CD4-positive, alpha-beta T cell (primary cell): ENCODE results near the gene MSX2. TPM values are rescaled to one million over a fixed set of nuclear protein-coding genes. Genes with fewer than 3 reads are reported as not detected.
"Not testable (repeated sequence)": the region's sequence is repeated elsewhere in the genome, so short reads cannot be mapped to it uniquely, and the experiment has no call there.

ENCODE experiments used
- ATAC-seq: fragments of 200-7000 bp; cut with Tn5 transposase; one replicate; pipeline ENCODE4 v1.10.0; 2022; ENCODE audit warnings: mild to moderate bottlenecking; ENCODE audit not compliant: poor library complexity
- CTCF ChIA-PET: fragments of 350-600 bp; sonication (Branson Sonifier 250); formaldehyde crosslinking; loops from one replicate; lab custom pipeline; 2021; ENCODE audit warnings: antibody characterized with exemption, inconsistent platforms; lab: Charles Lee
- POLR2A ChIA-PET: fragments of 350-600 bp; sonication (Branson Sonifier 250); formaldehyde crosslinking; loops from one replicate; lab custom pipeline; 2021; ENCODE audit warnings: antibody characterized with exemption, inconsistent platforms; lab: Charles Lee
- DNase-seq, 14 experiments: peaks; one replicate each; pipeline ENCODE4 v3.0.0-alpha.2; 2013 to 2020; ENCODE audit warnings: mixed read lengths in 2 of 14
- H3K27ac ChIP-seq, 2 donors: one replicate each; pipeline versions ENCODE4 v1.5.1 to v1.7.0; 2013; ENCODE audit warnings: low read length in 2 of 2, low read depth in 1 of 2, mild to moderate bottlenecking in 1 of 2
- H3K27me3 ChIP-seq, 2 experiments: 1 replicate in 1 of 2; 2 replicates in 1 of 2; pipeline versions ENCODE4 v1.6.1 to v1.7.0; 2013; ENCODE audit warnings: low read length in 2 of 2, control low read depth in 1 of 2, mild to moderate bottlenecking in 1 of 2, moderate library complexity in 1 of 2; ENCODE audit not compliant: insufficient read depth in 2 of 2, control insufficient read depth in 1 of 2
- H3K36me3 ChIP-seq: one replicate; pipeline ENCODE4 v1.6.1; 2013; ENCODE audit warnings: low read length, control low read depth; ENCODE audit not compliant: insufficient read depth
- H3K4me1 ChIP-seq: one replicate; pipeline ENCODE4 v1.6.1; 2013; ENCODE audit warnings: low read length, control low read depth; ENCODE audit not compliant: insufficient read depth
- H3K4me3 ChIP-seq: one replicate; pipeline ENCODE4 v1.5.1; 2013; ENCODE audit warnings: mild to moderate bottlenecking, low read length, moderate library complexity
- H3K9me3 ChIP-seq, 2 experiments: 1 replicate in 1 of 2; 2 replicates in 1 of 2; pipeline versions ENCODE4 v1.6.1 to v1.7.0; 2013; ENCODE audit warnings: low read length in 2 of 2, mild to moderate bottlenecking in 2 of 2, control low read depth in 1 of 2, moderate library complexity in 1 of 2; ENCODE audit not compliant: control insufficient read depth in 1 of 2, insufficient read depth in 1 of 2
- H3K27ac Mint-ChIP-seq: one replicate; pipeline ENCODE4 v1.8.0; 2020; ENCODE audit warnings: mixed read lengths
- H3K27me3 Mint-ChIP-seq: one replicate; pipeline ENCODE4 v1.8.0; 2021; ENCODE audit warnings: mixed read lengths
- H3K36me3 Mint-ChIP-seq: one replicate; pipeline ENCODE4 v1.8.0; 2021; ENCODE audit warnings: low read depth, mixed read lengths
- H3K4me1 Mint-ChIP-seq: one replicate; pipeline ENCODE4 v1.8.0; 2021; ENCODE audit warnings: low read depth, mixed read lengths
- H3K4me3 Mint-ChIP-seq: one replicate; pipeline ENCODE4 v1.8.0; 2020; ENCODE audit warnings: mild to moderate bottlenecking, mixed read lengths
- H3K9me3 Mint-ChIP-seq: one replicate; pipeline ENCODE4 v1.8.0; 2020; ENCODE audit warnings: mixed read lengths
- intact Hi-C, 2 experiments: fragments of 100-400 bp; cut with DNase I in 1 of 2; cut with micrococcal nuclease in 1 of 2; formaldehyde crosslinking; loops; one replicate each; pipeline versions ENCODE4 v1.15.1 to v1.9.0; 2023 to 2025; cut with DNase I, micrococcal nuclease
- total RNA-seq, 174 experiments: library from RNA in 2 of 174; stranded (reverse) in 2 of 174; gene quantifications; one replicate each; pipeline ENCODE4 v1.2.3 and lab custom pipeline; 2021 to 2026
- TF ChIP-seq, protein P1 (sequence below): fragments of 200-600 bp; IDR thresholded peaks from one replicate; pipeline ENCODE4 v1.8.0; 2022; ENCODE audit warnings: antibody characterized with exemption, mild to moderate bottlenecking

Gene MSX2
- total RNA-seq, 2 experiments from 2014 or later = 0.30 to 0.31 TPM

DNA sequence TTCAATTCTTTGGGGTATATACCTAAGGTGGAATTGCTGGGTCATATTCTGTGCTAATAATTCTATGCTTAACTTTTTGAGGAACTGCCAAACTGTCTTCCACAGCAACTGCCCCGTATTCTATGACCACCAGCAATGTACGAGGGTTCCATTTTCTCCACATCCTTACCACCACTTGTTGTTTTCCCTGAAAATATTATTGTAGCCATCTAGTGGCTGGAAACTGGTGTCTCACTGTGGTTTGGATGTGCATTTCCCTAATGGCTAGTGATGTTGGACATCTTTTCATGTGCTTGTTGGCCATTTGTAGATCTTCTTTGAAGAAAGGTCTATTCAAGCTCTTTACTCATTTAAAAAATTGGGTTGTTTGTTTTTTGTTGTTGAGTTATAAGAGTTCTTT is 30.7 kb downstream of the MSX2 start:
- Mint-ChIP-seq H3K27ac (no peak overlapping the region), H3K27me3 (peaks cover 56% of the 10 kb centered on the region), H3K9me3 (peaks cover 2% of the 10 kb centered on the region), H3K4me1 (no peaks in the 10 kb centered on the region), H3K36me3 (no peaks in the 10 kb centered on the region), H3K4me3 (no peak overlapping the region)
- Histone ChIP-seq H3K9me3 (no peaks in the 10 kb centered on the region), H3K36me3 (no peaks in the 10 kb centered on the region), H3K4me3 (no peak overlapping the region), H3K27me3 (peaks cover 24 to 35% of the 10 kb centered on the region in 2 experiments), H3K27ac (no peak overlapping the region), H3K4me1 (no peaks in the 10 kb centered on the region)
- intact Hi-C loops = no loop called here
- ChIA-PET CTCF (no interaction called here), POLR2A (no interaction called here)
- TF ChIP-seq, protein P1, sequence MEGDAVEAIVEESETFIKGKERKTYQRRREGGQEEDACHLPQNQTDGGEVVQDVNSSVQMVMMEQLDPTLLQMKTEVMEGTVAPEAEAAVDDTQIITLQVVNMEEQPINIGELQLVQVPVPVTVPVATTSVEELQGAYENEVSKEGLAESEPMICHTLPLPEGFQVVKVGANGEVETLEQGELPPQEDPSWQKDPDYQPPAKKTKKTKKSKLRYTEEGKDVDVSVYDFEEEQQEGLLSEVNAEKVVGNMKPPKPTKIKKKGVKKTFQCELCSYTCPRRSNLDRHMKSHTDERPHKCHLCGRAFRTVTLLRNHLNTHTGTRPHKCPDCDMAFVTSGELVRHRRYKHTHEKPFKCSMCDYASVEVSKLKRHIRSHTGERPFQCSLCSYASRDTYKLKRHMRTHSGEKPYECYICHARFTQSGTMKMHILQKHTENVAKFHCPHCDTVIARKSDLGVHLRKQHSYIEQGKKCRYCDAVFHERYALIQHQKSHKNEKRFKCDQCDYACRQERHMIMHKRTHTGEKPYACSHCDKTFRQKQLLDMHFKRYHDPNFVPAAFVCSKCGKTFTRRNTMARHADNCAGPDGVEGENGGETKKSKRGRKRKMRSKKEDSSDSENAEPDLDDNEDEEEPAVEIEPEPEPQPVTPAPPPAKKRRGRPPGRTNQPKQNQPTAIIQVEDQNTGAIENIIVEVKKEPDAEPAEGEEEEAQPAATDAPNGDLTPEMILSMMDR = no peak
- no peak for ATAC-seq
- no peak for DNase-seq

DNA sequence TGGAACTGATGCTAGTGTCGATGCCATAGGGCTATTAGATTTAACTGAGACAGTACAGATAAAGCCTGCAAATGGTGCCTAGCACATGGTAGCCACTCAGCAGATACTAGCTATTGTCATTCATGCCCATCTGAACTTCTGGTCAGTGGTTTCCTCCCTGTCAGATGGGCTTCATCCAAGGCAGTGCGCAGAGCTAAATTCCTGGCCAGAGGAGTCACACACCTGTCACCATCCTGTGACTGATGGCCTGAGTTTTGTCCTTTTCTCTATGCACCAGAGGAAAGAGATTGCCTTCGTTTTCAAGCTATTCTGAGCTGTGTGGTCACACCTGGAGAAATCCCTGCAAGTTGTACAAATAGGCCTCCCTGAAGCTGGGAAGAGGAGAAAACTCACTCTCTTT is 34.7 kb downstream of the MSX2 start:
- H3K36me3 Mint-ChIP-seq = no peaks in the 10 kb centered on the region
- POLR2A ChIA-PET = no interaction called here
- no peak for ATAC-seq

DNA sequence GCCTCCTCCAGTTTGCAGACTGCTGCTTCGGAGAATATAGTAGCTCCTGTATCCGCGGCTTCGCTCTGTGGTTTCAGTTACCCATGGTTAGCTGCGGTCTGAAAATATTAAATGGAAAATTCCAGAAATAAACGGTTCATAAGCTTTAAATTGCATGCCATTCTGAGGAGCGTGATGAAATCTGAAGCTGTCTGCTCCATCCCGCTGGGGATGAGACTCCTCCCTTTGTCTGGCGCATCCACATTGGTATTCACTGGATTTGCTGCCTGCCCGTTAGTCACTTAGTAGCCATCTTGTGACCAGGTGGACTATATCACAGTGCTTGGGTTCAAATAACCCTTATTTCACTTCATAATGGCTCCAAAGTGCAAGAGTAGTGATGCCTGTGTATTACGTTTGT is 36.3 kb downstream of the MSX2 start:
- ATAC-seq (no peak), DNase-seq (no peak)
- TF ChIP-seq, protein P1 = no peak
- Mint-ChIP-seq H3K27me3 (peaks cover 20% of the 10 kb centered on the region), H3K4me3 (no peak overlapping the region), H3K9me3 (peaks cover 2% of the 10 kb centered on the region), H3K4me1 (no peaks in the 10 kb centered on the region), H3K27ac (no peak overlapping the region), H3K36me3 (no peaks in the 10 kb centered on the region)
- Histone ChIP-seq H3K4me3 (no peak overlapping the region), H3K4me1 (no peaks in the 10 kb centered on the region), H3K27ac (no peak overlapping the region), H3K27me3 (no peaks in the 10 kb centered on the region), H3K36me3 (no peaks in the 10 kb centered on the region), H3K9me3 (peaks cover 0 to 11% of the 10 kb centered on the region in 2 experiments)
- intact Hi-C loops = no loop called here
- CTCF ChIA-PET = no interaction called here
- POLR2A ChIA-PET = no interaction called here

More for the DNA sequence above, 34.7 kb downstream of the MSX2 start:
- H3K27me3 Mint-ChIP-seq = peaks cover 31% of the 10 kb centered on the region
- H3K4me3 Mint-ChIP-seq = no peak overlapping the region
- no peaks in the 10 kb centered on the region for H3K27me3 ChIP-seq
- no peak overlapping the region for H3K4me3 ChIP-seq
- CTCF ChIA-PET = no interaction called here
- H3K9me3 Mint-ChIP-seq = peaks cover 2% of the 10 kb centered on the region
- intact Hi-C loops = no loop called here
- H3K9me3 ChIP-seq = peaks cover 0 to 3% of the 10 kb centered on the region in 2 experiments
- no peak for DNase-seq
- TF ChIP-seq, protein P1 = no peak
- H3K36me3 ChIP-seq = no peaks in the 10 kb centered on the region
- no peak overlapping the region for H3K27ac ChIP-seq
- no peaks in the 10 kb centered on the region for H3K4me1 ChIP-seq
- H3K27ac Mint-ChIP-seq = no peak overlapping the region
- H3K4me1 Mint-ChIP-seq = no peaks in the 10 kb centered on the region

DNA sequence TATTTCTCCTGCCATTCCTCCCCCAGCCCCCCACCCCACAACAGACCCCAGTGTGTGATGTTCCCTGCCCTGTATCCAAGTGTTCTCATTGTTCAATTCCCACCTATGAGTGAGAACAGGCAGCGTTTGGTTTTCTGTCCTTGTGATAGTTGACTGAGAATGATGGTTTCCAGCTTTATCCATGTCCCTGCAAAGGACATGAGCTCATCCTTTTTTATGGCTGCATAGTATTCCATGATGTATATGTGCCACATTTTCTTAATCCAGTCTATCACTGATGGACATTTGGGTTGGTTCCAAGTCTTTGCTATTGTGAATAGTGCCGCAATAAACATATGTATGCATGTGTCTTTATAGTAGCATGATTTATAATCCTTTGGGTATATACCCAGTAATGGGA is 37.0 kb downstream of the MSX2 start:
- H3K4me3 Mint-ChIP-seq, DNase-seq, H3K36me3 ChIP-seq, H3K4me3 ChIP-seq, H3K27ac ChIP-seq, H3K27me3 ChIP-seq, intact Hi-C loops, H3K27ac Mint-ChIP-seq, H3K36me3 Mint-ChIP-seq, H3K4me1 ChIP-seq, POLR2A ChIA-PET, ATAC-seq, H3K9me3 Mint-ChIP-seq, CTCF ChIA-PET, H3K4me1 Mint-ChIP-seq: not testable (repeated sequence)
- peaks cover 14% of the 10 kb centered on the region for H3K27me3 Mint-ChIP-seq
- H3K9me3 ChIP-seq = peaks cover 0 to 12% of the 10 kb centered on the region in 2 experiments
